HCT116 (cell line): ENCODE results near the gene RABL3.

Experiments used
- EZH2 ChIP-seq: fragments of 200-600 bp; sonication (generic); IDR thresholded peaks from 2 replicates; pipeline ENCODE4 v1.6.1; 2017; ENCODE audit warnings: antibody characterized with exemption, mixed run types
- JUND ChIP-seq: IDR thresholded peaks from 2 replicates; pipeline ENCODE4 v1.6.1; 2012
- MAX ChIP-seq: IDR thresholded peaks from 2 replicates; pipeline ENCODE4 v1.6.1; 2012
- POLR2A ChIP-seq: IDR thresholded peaks from 2 replicates; pipeline ENCODE4 v1.7.0; 2011; ENCODE audit warnings: borderline replicate concordance; ENCODE audit not compliant: insufficient read depth, insufficient read length; ENCODE audit errors: extremely low read depth
- POLR2AphosphoS5 ChIP-seq: IDR thresholded peaks from 2 replicates; pipeline ENCODE4 v1.6.1; 2011; ENCODE audit warnings: mild to moderate bottlenecking, low read depth, low read length, moderate library complexity
- SIN3A ChIP-seq: IDR thresholded peaks from 2 replicates; pipeline ENCODE4 v1.6.1; 2012; ENCODE audit warnings: low read depth
- TCF7L2 ChIP-seq: IDR thresholded peaks from 2 replicates; pipeline ENCODE4 v1.7.0; 2011; ENCODE audit warnings: borderline replicate concordance, inconsistent platforms; ENCODE audit not compliant: insufficient read depth, insufficient read length; ENCODE audit errors: extremely low read depth
- ZBTB33 ChIP-seq: IDR thresholded peaks from 2 replicates; pipeline ENCODE4 v1.6.1; 2011; ENCODE audit warnings: mild to moderate bottlenecking, low read length, moderate library complexity; ENCODE audit not compliant: insufficient replicate concordance; ENCODE audit errors: extremely low read depth
- TF ChIP-seq, protein P1 (sequence below), 3 experiments: fragments of 200-600 bp in 1 of 3; sonication (generic) in 1 of 3; IDR thresholded peaks in 2 of 3; conservative IDR thresholded peaks in 1 of 3; 2 replicates each; pipeline ENCODE4 v1.5.1; 2012 to 2017; ENCODE audit warnings: low read depth in 2 of 3, low read length in 2 of 3, antibody characterized with exemption in 1 of 3, borderline replicate concordance in 1 of 3, control low read depth in 1 of 3, mild to moderate bottlenecking in 1 of 3, mixed read lengths in 1 of 3, mixed run types in 1 of 3, moderate library complexity in 1 of 3; ENCODE audit not compliant: insufficient read depth in 1 of 3

GRCh38 chr3:120767106-120767505 lies 24.8 kb upstream of the RABL3 start:
- TF ChIP-seq MAX (no peak), ZBTB33 (no peak), JUND (no peak), POLR2AphosphoS5 (no peak), SIN3A (no peak), POLR2A (no peak), EZH2 (no peak), TCF7L2 (no peak)
- TF ChIP-seq, protein P1, sequence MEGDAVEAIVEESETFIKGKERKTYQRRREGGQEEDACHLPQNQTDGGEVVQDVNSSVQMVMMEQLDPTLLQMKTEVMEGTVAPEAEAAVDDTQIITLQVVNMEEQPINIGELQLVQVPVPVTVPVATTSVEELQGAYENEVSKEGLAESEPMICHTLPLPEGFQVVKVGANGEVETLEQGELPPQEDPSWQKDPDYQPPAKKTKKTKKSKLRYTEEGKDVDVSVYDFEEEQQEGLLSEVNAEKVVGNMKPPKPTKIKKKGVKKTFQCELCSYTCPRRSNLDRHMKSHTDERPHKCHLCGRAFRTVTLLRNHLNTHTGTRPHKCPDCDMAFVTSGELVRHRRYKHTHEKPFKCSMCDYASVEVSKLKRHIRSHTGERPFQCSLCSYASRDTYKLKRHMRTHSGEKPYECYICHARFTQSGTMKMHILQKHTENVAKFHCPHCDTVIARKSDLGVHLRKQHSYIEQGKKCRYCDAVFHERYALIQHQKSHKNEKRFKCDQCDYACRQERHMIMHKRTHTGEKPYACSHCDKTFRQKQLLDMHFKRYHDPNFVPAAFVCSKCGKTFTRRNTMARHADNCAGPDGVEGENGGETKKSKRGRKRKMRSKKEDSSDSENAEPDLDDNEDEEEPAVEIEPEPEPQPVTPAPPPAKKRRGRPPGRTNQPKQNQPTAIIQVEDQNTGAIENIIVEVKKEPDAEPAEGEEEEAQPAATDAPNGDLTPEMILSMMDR (IDR thresholded peaks at IDR 0.05 in 2 of 3, conservative IDR thresholded peaks at IDR 0.05 in 1 of 3; ENCODE audit: borderline replicate concordance in 1 of 3, insufficient read depth in 1 of 3, low read depth in 2 of 3, low read length in 2 of 3) = no peak
